Activated CD4-positive, alpha-beta T cell treated with anti-CD3 and anti-CD28 coated beads, Interleukin-2, amount 50 U/mL, for 24 hours (primary cell): ENCODE results near the gene DOCK8.
A peak's percentile ranks its signal among the peaks of the same experiment; 100 is the strongest.

Experiments
- DNase-seq, 2 donors: peaks; one replicate each; pipeline ENCODE4 v3.0.0-alpha.2; 2020; ENCODE audit warnings: low read depth in 1 of 2, low spot score in 1 of 2

The DOCK8 gene

DNA sequence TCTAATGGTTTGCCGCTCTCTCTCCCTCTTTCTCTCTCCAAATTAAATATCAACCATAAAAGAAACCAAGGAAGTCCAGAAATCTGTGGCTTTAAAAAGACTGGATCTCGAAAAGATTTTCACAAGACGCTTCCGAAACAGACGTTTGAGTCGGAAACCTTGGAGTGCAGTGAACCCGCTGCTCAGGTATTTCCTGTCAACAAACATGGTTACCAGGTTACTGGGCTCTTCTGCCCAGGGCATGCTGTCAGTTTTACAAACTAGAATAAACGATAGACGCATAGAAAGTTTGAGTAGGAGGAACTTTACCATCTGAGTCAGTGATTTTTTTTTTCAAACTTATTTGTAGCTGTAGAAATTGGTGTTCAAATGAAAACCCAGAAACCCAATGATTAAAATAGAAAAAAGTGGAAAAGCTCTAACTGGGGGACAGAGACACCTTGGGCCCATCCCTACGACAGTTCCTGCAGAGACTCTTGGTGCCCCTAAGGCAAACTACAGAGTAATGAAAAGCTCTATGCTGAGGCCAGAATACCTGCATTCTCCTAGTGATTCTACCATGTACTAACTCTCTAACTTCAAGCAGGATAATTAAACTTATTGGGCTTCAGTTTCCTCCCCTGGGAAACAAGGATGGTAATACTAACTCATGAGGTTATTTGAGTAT is 90.0 kb downstream of the DOCK8 start:
- no peak for DNase-seq

DNA sequence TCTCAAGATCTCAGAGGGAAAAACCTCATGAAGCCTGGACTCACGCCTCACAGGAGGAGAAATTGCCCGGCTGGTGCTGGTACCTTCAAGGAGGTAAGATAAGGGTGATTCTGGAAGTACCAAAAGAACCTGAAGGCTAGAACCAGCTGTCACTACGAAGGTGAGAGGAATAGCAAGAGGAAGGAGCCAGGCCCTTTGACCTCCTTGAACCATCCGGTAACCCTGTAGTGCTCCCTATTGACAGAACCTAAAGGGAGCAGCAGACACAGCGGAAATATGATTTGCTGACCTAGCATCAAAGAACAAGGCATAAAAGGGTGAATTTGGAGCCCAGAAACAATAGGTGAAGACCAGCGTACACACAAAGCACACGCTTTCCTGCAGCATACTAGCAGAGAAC is 92.2 kb downstream of the DOCK8 start:
- peak in 1 of 2 donors; percentile 36 for DNase-seq

GRCh38 chr9:311841-312240 is 97.2 kb downstream of the DOCK8 start:
- DNase-seq: no peak

DNA sequence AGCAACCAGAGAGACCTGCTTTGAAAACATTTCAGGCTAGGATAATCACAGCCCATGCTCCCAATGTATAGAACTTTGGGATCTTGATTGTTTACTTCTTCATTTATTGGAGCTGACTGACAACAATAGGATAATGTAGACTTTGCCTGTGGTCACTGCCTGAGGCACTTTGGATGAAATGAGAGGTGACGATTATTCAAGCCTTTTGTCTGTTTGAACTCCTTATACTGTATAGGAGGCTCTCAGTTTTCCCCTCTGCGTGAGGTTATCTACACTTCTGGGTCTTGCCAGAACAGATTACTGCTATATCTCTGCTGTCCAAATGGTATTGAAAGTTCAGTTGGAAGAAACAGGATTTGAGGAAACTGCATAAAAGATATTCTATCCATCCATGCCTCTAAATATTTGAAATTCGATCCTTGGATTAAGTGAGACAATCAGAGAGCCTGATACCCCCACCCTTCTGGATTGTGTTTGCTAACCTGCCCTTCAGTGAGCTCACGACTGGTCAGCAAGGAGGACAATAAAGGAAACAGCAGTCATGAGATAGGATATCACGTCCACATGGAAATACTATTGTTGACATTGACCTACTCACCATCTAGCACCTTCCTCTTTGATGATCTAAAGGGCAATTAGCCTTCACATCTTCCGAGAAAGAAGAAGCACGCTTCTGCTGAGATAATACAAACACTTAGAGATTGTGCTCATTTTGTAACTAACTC is 98.1 kb downstream of the DOCK8 start:
- DNase-seq: no peak

DNA sequence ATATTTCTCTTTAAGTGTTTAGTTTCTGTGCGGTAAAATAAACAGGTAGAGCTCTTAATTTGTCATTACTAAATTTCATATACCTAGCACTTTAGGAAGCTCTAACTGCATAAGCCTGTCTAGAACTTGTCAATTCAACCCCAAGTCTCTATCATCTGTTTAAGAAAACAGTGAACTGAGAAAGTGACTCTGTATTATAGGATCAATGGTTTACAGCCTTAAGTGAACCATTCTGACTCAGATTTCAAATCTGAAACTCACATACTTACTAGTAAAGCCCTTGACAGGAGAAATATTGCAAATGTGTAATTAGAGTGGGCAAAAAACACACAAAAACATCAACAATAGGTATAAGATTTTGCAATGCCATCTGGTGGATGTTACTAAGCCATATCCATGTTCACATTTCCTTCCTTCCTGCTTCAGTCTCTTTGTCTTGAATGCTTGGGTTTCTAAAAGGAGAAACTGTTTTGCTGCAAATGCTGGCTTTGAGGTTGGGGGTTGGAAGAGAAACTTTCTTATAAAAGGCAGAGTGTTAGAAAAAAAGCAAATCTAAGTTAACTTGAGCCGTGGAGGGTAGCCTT is 101.8 kb downstream of the DOCK8 start:
- DNase-seq: no peak

DNA sequence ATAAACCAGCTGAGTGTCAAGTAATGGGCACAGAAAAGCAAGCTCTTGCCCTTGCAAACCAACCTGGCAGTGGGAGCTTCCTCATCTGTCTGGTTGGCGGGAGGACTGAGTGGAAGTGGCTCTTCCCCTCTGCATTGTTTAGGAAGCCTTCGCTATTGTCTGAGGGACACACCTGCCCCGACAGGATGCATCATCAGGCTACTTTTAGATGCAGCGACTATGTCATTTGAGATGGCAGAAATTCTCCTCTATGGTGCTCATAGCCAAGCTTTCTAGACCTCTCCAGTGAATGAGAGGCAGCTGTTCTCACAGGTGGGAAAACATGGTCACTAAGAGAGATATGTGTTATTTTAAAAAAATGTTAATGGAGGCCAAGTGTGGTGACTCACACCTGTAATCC is 104.0 kb downstream of the DOCK8 start:
- no peak for DNase-seq

DNA sequence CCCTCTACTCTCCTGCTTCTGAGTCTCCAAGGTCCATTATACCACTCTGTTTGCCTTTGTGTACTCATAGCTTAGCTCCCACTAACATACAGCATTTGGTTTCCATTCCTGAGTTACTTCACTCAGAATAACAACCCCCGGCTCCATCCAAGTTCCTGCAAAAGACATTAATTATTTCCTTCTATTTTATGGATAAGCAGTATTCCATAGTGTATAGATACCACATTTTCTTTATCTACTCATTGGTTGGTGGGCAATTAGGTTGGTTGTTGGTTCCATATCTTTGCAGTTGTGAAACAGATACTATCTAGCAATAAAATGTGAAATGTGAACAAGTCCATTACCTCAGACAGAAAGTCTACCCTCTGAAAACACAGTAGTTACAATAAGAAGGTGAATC is 110.3 kb downstream of the DOCK8 start:
- DNase-seq: no peak

DNA sequence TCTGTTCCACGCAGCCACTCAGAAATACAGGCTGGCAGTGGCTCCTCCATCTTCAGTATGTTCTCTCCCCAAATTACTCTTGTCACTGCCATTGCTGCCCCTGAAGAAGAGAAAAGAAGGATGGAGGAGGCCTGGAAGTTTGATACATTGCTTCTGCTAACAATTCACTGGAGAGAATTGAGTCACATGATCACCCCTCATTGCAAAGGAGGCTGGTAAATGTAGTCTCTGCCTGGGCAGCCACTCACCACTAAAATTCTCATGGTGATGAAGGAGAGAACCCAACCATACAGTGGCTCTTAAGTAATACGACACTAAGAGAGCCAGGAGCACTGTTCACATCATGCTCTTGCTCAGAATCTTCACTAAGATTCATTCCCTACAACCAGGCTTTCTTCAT is 112.0 kb downstream of the DOCK8 start:
- DNase-seq: no peak

DNA sequence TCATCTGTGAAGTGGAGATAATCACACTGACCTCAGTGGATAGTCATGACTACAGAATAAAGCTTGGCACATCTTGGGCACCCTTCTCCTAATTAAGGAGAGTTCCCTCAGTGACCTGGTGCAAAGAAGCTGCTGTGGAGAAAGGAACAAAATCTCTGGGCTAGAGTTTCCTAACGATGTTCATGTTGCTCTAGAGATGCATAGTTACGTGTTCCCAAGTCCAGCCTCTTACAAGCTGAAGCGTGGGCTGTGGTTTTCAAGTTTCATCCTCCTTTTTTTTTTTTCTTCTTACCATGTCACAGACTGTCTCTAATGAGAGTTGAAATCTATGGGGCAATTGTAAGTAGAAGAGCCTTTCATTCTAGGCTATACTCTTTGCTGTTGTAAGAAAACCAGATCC is 113.8 kb downstream of the DOCK8 start:
- no peak for DNase-seq

DNA sequence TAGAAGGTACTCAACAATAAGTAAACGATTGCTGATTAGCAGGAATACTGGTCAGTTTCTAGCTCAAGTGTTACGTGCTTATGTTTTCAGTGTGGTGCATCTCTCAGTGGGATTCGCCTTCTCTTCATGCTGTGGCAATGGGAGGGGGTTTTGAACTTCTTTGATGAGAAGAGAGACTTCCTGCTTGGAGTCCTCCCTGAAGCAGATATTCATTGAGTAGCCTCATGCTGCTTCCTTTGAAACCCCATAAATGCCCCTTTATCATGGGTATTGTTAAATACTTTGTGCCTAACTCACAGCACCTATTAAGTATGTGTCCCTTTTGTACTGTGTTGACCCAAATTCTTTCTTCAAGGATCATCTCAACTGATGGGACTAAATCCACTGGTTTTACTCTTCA is 116.5 kb downstream of the DOCK8 start:
- DNase-seq: no peak

- no peak for DNase-seq
These were observed 120.7 kb downstream of the DOCK8 start for GRCh38 chr9:335373-335772.

GRCh38 chr9:336039-336438 is 121.4 kb downstream of the DOCK8 start:
- no peak for DNase-seq

- no peak for DNase-seq
These were observed 123.9 kb downstream of the DOCK8 start for GRCh38 chr9:338602-339001.

DNA sequence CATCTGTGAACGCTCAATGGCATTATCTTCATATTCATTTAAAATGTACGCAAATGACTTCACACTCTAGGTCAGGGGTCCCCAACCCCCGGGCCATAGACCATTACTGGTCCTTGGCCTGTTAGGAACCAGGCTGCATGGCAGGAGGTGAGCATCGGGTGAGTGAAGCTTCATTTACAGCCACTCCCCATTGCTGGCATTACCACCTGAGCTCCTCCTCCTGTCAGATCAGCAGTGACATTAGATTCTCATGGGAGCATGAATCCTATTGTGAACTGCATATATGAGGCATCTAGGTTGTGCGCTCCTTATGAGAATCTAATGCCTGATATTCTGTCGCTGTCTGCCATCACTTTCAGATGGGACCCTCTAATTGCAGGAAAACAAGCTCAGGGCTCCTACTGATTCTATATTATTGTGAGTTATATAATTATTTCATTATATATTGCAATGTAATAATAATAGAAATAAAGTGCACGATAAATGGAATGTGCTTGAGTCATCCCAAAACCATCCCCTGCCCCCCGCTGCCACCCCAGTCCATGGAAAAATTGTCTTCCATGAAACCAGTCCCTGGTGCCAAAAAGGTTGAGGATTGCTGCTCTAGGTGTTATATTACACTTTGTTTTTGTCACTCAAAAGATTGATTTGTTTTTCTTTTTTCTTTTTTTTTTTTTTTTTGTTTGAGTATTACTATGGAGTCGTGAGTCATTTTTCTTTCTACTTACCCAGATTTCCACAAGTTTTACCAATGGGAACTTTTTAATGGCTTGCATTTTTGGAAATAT is 127.2 kb downstream of the DOCK8 start:
- DNase-seq: no peak

- no peak for DNase-seq
These were observed 129.1 kb downstream of the DOCK8 start for GRCh38 chr9:343773-344172.

DNA sequence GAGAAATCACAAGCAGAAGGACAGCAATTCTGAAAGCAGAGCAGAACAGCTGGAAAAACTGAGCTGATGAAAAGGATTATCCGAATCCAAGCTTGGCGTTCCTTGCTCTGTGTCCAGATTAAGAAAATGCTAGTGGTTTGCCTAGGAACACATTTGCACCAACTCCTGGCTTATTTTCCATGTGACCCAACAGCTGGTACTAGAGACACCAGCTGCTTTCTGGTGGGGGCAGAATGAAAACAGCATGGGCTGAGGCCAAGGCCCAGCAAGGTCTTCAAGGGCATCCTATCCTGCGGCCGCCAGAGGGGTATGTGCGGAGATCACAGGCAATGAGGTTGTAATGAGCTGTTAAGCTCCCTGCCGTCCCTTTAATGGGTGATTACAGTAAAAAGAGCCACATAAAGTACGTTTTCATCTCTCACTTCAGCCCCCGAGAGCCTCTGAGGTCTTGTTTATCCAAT is 131.5 kb downstream of the DOCK8 start:
- DNase-seq: no peak

GRCh38 chr9:347667-348292 is 133.1 kb downstream of the DOCK8 start:
- no peak for DNase-seq

GRCh38 chr9:350384-350783 is 135.7 kb downstream of the DOCK8 start:
- no peak for DNase-seq

DNA sequence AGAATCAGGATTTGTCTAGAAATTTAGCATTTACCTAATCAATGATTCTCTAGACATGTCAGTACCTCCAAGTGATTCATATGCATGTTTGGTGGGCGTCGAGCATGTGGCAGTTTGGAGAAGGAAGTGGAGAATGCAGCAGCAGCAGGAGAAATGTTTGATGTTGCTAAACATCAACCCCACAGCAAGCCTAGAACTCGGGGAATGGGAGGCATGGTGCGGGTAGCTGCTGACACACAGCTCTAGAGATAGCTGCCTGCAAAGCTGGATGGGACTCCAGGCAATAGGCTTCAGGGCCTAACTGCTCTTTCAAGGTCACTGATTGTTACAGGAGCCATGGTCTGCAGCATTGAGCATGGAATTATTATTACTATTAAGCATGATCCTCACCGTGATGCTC is 137.3 kb downstream of the DOCK8 start:
- DNase-seq: no peak

GRCh38 chr9:353077-353476 is 138.4 kb downstream of the DOCK8 start:
- DNase-seq: no peak

- DNase-seq: no peak
These were observed 139.8 kb downstream of the DOCK8 start for GRCh38 chr9:354453-354852.
